ENCODE measurements around the gene ITGB1.
"Not testable (repeated sequence)": the region's sequence is repeated elsewhere in the genome, so short reads cannot be mapped to it uniquely, and the experiment has no call there.

ITGB1 gene

DNA sequence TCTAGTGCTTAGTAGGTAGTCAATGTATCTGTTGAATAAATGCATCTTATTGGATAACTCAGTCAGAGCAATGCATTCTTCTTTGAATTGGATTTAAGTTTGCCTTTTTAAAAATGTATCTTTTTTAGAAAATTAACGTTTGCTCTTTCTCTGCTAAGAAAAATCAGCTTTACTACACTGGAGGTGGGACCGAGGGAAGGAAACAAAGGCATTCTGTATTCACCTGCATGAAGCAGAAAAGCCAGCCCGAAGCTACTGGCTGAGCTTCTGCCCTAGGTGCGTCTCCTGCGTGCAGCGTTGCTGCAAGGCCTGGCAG lies 22.2 kb upstream of the ITGB1 start:
- DNase-seq, result no peak

DNA sequence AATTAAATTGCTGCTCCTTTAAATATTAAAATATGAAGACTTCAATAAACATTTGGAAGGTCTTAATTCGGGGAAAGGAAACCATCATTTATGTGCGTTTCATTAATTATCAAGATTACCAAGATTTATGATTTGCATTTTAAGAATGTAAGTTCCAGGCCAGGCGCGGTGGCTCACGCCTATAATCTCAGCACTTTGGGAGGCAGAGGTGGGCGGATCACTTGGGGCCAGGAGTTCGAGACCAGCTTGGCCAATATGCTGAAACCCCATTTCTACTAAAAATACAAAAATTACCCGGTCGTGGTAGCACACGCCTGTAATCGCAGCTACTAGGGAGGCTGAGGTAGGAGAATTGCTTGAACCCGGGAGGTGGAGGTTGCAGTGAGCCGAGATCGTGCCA lies 21.7 kb upstream of the ITGB1 start:
- DNase-seq, result not testable (repeated sequence)

DNA sequence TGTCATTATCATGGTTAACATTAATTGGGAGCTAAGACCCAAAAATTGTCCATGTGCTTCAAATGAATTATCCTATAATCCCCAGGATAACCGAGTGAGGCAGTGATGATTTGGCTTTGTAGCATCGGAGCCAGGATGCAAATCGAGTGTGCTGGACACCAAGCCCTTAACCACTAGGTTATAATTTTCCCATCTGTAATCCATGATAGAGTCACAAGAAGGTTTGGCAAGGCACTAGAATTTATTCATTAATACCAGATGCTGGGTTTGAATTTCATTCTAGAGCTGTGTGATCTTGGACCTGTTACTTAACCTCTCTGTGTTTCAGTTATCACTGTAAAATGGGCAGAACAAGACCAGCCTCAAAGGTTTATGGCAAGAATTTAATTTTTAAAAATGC lies 21.0 kb upstream of the ITGB1 start:
- no peak for DNase-seq

DNA sequence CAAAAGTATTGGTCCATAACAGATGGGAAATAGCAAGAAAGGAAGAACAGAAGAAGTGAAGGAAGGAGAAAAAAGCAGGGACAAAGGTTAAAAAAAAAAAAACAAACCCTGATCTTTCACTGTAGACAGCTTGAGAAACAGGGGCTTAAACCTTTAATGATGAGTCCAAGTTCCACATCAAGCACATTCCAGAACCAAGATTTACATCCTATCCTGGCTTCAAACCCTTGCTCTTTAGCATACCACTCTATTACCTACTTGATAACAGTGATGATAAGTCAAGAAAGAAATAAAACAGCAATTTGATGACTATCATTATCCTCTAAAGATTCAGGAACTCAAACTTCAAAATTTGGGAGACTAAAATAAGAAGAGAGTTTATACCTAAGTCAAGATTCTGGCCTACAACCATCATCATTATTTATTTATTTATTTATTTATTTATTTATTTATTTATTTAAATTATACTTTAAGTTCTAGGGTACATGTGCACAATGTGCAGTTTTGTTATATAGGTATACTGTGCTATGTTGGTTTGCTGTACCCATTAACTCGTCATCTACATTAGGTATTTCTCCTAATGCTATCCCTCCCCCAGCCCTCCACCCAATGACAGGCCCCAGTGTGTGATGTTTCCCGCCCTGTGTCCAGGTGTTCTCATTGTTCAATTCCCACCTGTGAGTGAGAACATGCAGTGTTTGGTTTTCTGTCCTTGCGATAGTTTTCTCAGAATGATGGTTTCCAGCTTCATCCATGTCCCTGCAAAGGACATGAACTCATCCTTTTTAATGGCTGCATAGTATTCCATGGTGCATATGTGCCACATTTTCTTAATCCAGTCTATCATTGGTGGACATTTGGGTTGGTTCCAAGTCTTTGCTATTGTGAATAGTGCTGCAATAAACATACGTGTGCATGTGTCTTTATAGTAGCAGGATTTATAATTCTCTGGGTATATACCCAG lies 20.1 kb upstream of the ITGB1 start:
- not testable (repeated sequence) for DNase-seq

DNA sequence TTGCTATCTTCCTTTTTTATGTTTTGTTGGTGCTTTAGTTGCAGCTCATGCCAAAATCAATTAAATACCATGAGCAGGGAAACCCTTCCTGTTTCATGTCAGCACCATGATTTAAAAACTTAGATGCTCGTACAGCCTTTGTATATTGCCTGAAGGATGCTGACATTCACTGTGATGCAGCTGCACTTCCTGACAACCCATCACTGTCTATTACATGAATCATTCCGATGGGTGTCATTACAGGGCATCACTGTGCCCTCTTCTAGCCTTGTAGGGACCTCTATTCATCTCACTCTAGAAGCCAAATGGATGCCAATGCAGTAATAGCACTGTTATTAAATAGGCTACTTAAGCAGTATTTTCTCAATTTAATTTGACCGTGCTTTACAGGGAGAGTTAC lies 18.3 kb upstream of the ITGB1 start:
- no peak for DNase-seq

DNA sequence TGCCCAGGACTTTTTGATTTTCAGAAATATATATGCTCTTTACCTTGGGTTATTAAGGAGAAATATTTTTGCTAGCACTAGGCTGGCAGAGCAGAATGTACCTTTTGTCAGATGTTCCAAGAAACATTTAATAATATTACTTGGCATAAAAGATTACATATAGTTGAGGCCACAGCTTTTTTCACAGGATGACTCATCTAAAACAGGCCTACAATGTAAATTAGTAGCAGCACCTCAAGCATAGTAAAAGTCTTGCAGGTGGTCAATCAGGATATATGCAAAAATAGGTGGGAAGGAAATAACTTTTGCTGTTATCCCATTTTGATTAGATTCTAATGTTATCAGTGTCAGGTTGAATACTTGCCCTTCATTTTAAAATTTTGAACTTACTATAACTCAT lies 14.9 kb upstream of the ITGB1 start:
- DNase-seq, result no peak

DNA sequence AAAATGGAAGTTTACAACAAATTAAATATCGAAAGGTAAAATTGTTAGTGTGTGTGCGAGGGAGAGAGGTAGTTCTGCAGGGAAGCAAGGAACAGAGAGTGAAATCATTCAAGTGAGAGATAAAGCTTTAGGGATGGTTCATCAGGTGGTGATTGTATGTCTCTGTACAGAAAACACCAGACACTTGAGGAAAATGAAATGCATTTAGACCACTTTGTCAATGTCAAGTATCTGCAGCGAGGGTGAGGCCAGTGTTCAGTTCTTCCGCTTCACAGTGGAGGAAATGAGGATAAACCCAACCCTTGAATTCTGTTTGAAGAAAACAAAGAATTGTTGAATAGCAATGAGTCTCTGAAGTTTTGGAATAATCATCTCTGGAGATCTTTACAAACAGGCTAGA lies 14.4 kb upstream of the ITGB1 start:
- DNase-seq, result peak; percentile 8

DNA sequence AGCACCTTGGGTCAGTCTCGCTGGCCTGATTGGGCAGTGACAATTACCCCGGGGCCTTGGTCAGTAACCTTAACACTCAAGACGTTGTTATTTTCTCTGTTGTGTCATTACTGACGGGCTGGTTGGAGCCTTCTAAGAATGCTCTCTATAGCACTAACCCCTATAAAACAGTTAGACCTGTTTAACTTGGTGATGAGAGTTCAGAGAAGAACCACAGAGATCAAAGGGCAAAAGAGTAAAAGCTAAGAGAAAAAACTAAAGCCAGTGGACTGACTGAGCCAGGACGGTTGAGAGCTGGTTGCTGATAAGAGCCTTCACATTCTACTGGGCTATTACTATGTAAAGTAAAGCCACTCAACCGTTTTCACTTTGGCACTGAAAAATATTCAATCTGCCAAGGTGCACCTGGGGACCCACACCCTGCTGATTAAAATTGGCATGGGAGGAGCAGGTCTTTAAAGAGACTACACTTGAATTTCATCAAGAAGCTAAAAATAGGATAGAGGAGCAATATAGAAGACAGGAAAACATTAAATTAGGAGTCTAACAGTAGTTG lies 13.6 kb upstream of the ITGB1 start:
- peak; percentile 72 for DNase-seq

DNA sequence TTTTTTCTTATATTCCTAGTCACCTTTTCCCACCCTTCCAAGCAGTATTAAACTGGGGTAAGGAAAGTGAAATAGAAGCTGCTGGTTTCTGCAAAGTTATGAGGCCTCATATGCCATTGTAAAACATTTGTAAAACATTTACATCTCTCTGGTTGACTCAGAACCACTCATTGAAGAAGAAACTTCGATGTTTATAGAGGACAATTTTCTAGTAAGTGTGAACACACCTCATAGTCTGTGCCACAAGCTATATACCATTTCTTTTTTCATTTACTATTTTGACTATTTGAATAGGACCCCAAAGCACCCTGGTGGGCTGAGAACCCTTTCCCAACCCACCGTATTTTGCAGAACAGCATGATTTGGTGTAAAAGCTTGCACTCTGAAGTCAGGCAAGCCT lies 12.9 kb upstream of the ITGB1 start:
- DNase-seq, result no peak

DNA sequence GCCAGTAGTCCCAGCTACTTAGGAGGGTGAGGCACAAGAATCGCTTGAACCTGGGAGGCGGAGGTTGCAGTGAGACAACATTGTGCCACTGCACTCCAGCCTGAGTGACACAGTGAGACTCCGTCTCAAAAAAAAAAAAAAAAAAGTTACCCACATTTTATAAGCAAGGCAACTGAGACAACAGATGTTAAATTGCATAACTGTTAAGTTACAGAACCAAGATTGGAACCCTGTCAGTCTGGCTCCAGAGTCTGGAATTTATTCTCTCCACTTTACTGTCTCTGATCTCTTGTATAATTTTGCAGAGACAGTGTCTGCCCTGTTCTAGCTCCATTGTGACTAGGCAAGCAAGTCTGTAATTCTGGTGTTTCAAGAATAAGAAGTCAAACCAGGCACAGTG lies 6.2 kb upstream of the ITGB1 start:
- DNase-seq, result no peak

DNA sequence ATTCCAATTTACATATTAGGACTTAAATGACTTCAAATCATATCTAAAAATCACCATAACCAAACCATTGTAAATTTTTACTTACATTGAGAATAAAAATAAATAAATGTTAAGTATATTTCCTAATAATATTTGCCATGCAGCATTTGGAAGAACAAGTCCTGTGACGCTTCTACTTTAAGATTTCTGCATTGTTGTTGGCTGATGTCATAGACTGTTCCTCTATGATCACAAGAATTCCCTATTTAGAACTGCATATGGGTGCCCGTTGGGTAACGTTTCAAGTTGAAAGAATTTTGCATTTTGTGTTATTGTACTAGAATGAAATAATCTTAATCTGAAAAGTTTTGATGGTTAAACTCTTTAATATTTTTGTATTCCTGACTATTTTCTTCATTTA lies 5.1 kb upstream of the ITGB1 start:
- no peak for DNase-seq

DNA sequence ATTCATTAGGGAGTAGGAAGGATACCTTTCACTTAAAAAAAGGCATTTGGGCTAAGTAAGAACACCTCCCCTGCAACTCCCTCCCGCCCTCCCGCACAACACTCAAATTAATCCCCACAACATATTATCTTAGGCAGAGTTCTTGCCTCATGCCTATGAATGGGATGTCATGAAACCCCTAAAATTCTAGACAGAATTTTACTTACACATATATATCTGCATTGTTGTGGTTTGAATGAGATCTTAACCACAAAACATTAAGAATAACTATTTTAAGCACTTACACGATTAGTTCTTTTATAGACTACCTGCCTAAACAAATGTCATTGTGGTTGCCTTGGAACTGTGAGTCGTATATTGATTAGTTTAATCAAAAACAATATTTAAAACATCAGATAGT lies 4.5 kb upstream of the ITGB1 start:
- no peak for DNase-seq

DNA sequence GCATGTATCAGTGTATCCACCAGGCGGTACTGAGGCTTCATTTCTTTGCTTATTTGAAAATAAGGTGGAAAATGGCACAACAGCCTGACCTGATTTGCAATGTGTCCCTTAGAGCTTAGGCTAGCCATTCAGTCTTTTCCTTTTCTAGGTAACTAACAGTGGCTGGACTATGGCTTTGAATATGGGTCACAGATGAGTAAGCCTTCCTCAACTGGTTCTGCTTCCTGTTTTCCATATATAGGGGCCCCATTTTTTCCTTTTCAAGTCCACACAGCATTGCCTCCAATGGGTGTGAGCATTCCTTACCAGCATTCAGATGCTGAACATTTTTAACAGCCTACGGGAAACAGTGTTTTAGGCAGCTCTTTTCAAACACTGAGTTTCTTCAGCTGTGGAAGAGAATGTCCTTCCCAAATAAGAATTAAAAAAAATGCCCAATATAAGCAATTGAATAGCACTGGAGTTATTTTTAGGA lies 3.9 kb upstream of the ITGB1 start:
- no peak for DNase-seq

DNA sequence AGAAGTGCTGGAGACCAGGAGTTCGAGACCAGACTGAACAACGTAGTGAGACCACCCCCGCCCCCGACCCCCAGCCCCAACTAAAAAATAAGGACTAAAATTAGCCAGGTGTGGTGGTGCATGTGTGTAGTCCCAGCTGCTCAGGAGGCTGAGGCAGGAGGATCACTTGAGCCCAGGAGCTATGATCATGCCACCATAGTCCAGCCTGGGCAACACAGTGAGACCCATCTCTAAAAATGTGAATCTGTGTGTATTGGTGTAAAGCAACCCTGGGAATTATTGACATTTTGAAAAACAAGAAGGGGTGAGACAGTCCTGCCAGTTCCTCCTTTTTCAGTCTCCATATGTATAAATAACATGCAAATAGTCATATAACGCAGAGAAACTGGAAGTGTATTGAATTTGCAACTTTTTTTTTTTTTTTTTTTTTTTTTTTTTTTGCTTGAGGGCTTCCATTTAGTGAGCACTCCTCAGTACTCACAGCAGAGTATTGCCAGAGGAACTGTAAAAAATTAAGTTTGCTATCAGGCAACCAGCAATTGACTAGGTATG lies 3.4 kb upstream of the ITGB1 start:
- DNase-seq, result no peak

DNA sequence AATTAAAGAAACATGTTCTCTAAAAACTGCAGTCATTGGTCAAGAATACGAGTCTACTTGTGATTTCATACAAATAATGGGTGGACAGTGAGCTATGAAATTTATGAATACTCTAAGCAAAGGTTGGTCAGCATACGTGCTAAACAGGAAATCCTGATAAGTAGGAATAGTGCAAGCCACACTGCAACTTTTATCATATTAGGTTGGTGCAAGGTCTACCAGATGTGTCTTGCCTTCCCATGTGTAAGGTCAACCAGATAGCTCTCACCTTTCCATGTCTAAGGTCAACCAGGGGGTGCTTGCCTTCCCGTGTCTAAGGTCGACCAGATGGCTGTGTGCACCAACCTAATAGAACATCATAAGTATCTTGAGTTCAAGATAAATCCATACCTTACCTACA lies 2.0 kb upstream of the ITGB1 start:
- no peak for DNase-seq

DNA sequence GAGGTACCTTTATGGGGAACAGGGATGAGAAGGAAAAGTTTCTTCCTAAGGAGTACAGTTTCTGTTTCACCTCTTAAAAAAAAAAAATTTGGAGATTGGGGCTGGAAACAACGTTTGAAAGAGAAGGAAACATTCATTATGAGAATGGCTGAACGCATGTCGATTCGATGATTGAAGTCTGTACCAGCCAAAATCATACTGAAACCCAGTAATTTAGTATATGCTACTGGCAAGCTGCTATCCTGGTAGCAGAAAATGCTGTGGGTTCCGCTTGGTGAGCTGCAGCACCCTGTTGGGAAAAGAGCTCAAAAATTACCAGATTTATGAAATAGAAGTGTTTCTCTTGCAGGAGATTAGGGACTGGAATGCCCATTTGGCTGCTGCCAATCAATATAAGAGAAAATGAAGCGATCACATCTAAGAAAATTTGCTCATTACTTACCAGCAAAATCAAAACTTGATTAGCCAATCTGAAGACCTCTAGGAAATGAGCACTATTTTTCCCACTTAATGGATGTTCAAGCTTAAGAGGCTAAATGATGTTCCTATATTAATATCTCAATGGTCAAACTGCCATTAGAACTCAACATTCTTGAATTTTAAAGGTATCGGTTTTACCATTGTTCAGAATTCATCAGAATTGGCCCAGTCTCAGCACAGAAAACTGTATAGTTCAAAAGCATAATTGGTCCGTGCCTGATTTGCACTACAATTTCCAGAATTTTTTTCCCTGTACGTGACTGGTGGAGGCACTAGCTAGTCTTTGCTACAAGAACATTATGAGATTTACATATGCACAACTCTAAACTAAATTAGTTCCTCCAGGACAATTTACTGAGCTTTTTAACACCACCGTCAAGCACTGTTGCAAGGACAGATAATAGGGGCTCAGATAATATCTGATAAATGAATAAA lies 1.2 kb upstream of the ITGB1 start:
- DNase-seq, result no peak

DNA sequence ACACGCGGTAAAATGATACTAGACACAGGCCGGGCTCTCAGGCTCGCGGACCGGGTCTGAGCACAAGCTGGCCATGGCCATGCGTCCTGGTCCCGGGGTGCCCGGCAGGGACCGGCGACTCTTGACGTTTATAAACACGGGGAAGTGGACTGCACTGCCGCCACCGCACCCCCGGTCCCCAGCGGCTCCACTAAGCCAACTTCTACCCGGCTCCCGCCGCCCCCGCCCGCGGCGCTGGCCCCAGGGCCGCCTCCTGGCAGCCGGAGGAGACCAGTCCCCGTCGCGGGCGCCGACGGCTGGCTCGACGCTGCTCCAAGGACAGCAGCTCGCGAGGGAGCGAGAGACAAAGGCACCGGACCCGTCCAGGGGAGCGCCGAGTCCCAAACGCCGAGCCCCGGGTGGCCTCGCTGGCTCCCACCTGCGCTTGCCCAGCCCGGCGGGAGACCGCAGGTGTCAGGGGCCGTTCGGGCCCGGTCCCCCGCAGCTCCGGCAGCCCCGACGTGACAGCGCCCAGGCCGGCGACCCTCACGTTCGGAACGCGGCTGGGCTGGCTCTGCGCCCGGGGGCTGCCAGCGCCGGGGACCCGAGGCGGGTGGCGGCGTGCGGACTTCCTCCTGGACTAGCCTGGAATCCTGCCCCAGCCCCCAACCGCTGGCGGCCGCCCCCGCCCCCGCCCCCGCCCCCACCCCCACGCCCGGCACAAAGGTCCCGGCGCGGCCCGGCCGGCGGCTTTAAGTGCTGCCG lies 517 bp downstream of the ITGB1 start:
- DNase-seq, result no peak

DNA sequence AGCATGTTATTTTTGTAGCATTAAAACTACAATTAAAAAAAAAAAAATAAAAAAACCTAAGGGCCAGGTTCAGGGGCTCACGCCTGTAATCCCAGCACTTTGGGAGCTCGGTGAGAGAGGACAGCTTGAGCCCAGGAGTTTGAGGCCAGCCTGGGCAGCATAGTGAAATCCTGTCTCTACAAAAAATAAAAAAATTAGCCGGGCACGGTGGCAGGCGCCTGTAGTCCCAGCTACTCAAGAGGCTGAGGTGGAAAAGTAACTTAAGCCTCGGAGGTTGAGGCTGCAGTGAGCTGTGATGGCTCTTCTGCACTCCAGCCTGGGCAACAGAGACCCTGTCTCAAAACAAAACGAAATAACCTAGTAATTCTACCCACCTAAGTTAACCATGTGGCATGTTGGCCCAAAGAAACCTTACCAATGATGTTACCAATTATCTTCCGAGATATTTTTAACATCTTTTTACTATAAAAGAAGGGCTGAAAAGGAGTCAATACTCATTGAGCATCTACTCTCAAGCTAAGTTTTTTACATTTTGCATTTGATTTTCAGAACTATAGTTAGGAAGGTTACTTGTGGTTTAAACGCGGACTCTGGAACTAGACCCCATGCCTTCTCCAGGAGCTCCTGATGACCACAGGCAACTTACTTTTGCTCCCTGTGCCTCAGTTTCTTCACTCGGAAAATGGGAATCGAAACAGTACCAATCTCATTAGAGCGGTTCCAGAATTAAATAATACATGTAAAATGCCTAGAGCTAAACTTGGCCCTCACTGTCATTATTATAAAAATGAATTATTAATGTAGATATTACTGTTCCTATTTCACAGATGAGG lies 1.4 kb downstream of the ITGB1 start:
- no peak for DNase-seq

DNA sequence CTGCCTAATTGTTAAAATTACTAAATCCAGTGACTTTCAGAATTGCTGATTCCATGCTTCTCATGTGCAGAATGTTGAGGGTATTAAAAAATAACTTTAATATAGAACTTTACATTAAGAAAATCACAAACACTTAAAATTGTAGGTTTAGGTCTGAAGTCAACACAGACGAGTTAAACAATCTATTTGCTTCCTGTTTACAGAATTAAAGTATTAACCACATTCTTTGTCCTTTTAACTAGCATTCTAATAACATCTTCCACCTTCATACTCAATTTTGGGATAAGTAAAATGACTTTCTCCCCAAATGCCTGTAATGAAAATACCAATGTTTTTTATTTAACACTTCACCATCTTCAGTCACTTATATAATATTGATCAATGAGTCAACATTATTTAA lies 2.2 kb downstream of the ITGB1 start:
- DNase-seq, result no peak

DNA sequence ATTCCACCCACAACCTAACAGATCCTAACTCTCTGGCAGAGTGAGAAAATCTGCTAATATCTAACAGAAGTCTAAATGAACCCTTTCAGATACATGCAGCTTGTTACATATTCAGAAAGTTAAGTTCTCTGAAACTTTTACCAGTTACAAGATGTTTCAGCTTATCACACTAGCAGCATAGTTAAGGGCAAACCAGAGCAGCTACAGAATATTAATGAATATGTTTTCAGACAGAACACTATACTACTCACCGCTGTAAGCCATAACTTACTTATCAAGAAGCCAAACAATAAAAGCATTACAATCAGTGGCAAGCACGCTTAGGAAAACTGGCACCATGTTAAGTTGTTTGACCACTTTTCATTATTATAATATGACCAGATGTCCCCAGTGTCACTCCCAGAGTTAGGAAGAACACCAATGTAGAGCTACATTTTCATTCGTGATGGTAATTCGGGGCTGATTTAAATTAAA lies 2.7 kb downstream of the ITGB1 start:
- no peak for DNase-seq

DNA sequence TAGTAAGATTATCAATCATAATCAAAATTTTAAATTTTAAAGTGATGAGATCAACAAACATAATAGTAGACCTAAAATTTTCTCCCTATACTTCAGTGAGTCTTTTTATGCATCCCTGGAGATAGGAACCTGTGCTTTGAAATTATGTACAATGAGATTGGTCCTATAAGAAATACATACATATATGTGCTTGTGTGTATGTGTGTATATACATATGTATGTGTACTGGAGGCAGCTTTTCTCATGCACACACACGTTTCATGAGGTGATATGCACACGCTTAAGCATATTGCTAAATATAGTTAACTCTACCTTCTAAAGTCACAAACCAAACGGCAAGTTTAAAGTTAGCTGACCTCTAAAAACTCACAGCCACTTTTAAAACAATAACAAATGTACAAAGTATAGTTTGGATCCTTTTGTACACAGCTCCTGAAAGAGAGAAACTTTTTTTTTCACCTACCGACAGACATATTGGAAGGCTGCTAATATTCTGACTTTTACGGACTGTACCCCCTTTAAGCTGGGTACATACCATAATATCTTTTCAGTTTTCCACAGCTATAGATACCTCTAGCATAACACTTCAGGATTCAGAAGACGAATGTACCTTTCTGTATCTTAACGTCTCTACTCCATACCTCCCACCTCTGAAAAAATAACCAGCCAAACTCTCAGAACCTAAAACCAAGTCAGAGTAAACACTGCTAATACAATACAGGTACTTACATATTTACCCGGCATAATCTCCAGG lies 3.3 kb downstream of the ITGB1 start:
- no peak for DNase-seq
